HEK293 (cell line): Measurements from ENCODE around the gene OOSP2.

Experiments
- ATF2 ChIP-seq: fragments of 450-650 bp; formaldehyde crosslinking; IDR thresholded peaks from 2 replicates; pipeline ENCODE4 v1.5.1; 2016; ENCODE audit warnings: missing biosample characterization, missing genetic modification characterization, low read depth
- CTCF ChIP-seq: fragments of 450-650 bp; formaldehyde crosslinking; IDR thresholded peaks from 2 replicates; pipeline ENCODE4 v1.5.1; 2016; ENCODE audit warnings: missing biosample characterization, missing genetic modification characterization
- HOXA7 ChIP-seq: sonication (generic); formaldehyde crosslinking; IDR thresholded peaks from 2 replicates; pipeline ENCODE4 v1.8.1; 2022; ENCODE audit warnings: missing genetic modification reagents, borderline replicate concordance
- SP2 ChIP-seq: fragments of 450-650 bp; formaldehyde crosslinking; IDR thresholded peaks from 2 replicates; pipeline ENCODE4 v1.5.1; 2016; ENCODE audit warnings: missing biosample characterization, missing genetic modification characterization
- ZFP3 ChIP-seq: fragments of 450-650 bp; formaldehyde crosslinking; IDR thresholded peaks from 2 replicates; pipeline ENCODE4 v1.5.1; 2016; ENCODE audit warnings: low read depth, missing biosample characterization, missing genetic modification characterization
- ZSCAN30 ChIP-seq: fragments of 450-650 bp; IDR thresholded peaks from 2 replicates; pipeline ENCODE4 v1.5.1; 2018; ENCODE audit warnings: missing biosample characterization, mild to moderate bottlenecking, missing genetic modification characterization, moderate library complexity

- TF ChIP-seq ZSCAN30 (tag by site-specific recombination) (no peak), HOXA7 (no peak), SP2 (no peak), CTCF (no peak), ATF2 (tag by site-specific recombination) (no peak), ZFP3 (tag by site-specific recombination) (no peak)
Observed at GRCh38 chr11:60018058-60018457, 22.2 kb upstream of the OOSP2 start.
